A673 (cell line): ENCODE measurements around the gene FIS1. TPM values are rescaled to one million over a fixed set of nuclear protein-coding genes. Genes with fewer than 3 reads are reported as not detected.

Source experiments
- BruUV-seq: library from RNA; stranded (reverse); fragments of 400-500 nt; replicated peaks from 2 replicates; lab custom pipeline; 2021; lab: Mats Ljungman, UMichigan
- CTCF ChIA-PET: fragments of 300-600 bp; sonication (Branson Sonifier 250); formaldehyde crosslinking; loops from one replicate; lab custom pipeline; 2022; ENCODE audit warnings: antibody characterized with exemption; lab: Charles Lee
- POLR2A ChIA-PET: fragments of 300-600 bp; sonication (Branson Sonifier 250); formaldehyde crosslinking; loops from one replicate; lab custom pipeline; 2022; ENCODE audit warnings: antibody characterized with exemption; ENCODE audit not compliant: low non-redundant PET; lab: Charles Lee
- DNase-seq: peaks from one replicate; pipeline ENCODE4 v3.0.0-alpha.2; 2015; ENCODE audit warnings: low spot score
- H3K27ac ChIP-seq: fragments of 200-600 bp; sonication (generic); 2 replicates; pipeline ENCODE4 v1.5.1; 2016; ENCODE audit warnings: mixed run types, low read depth, mild to moderate bottlenecking, mixed read lengths, antibody characterized with exemption, low read length; ENCODE audit not compliant: poor library complexity, severe bottlenecking
- H3K27me3 ChIP-seq: fragments of 200-600 bp; sonication (generic); replicated peaks from 2 replicates; pipeline ENCODE4 v1.6.1; 2017; ENCODE audit warnings: mixed run types, low read depth, mild to moderate bottlenecking, mixed read lengths, antibody characterized with exemption, low read length; ENCODE audit not compliant: insufficient read depth, poor library complexity
- H3K36me3 ChIP-seq: fragments of 200-600 bp; sonication (generic); 2 replicates; pipeline ENCODE4 v1.6.1; 2016; ENCODE audit warnings: mixed run types, mild to moderate bottlenecking, mixed read lengths, antibody characterized with exemption, low read length; ENCODE audit not compliant: insufficient read depth, poor library complexity, severe bottlenecking
- H3K4me1 ChIP-seq: fragments of 200-600 bp; sonication (generic); 2 replicates; pipeline ENCODE4 v1.6.1; 2017; ENCODE audit warnings: mixed run types, mild to moderate bottlenecking, mixed read lengths, antibody characterized with exemption, low read length; ENCODE audit not compliant: insufficient read depth, poor library complexity, severe bottlenecking
- H3K4me3 ChIP-seq: fragments of 200-600 bp; sonication (generic); 2 replicates; pipeline ENCODE4 v1.5.1; 2016; ENCODE audit warnings: low read depth, mixed run types, mild to moderate bottlenecking, mixed read lengths, low read length; ENCODE audit not compliant: poor library complexity, severe bottlenecking
- H3K9me3 ChIP-seq: fragments of 200-600 bp; sonication (generic); 2 replicates; pipeline ENCODE4 v1.6.1; 2016; ENCODE audit warnings: mixed run types, low read depth, mild to moderate bottlenecking, mixed read lengths, antibody characterized with exemption, low read length; ENCODE audit not compliant: poor library complexity, severe bottlenecking
- EZH2 ChIP-seq: fragments of 200-600 bp; sonication (generic); IDR thresholded peaks from 2 replicates; pipeline ENCODE4 v1.6.1; 2017; ENCODE audit warnings: borderline replicate concordance, low read depth, mild to moderate bottlenecking, mixed read lengths, antibody characterized with exemption, low read length; ENCODE audit not compliant: poor library complexity, severe bottlenecking
- intact Hi-C: fragments of 100-400 bp; cut with micrococcal nuclease; formaldehyde crosslinking; loops from one replicate; pipeline ENCODE4 v1.10.0; 2022; ENCODE audit not compliant: unreplicated experiment
- total RNA-seq: library from RNA; stranded (reverse); gene quantifications from 2 replicates; pipeline ENCODE4 v1.2.3, GENCODE V29; 2021
- TF ChIP-seq, protein P1 (sequence below): fragments of 300-800, 200-600 bp; sonication (generic); conservative IDR thresholded peaks from 2 replicates; pipeline ENCODE4 v1.5.1; 2017; ENCODE audit warnings: low read depth, mild to moderate bottlenecking, antibody characterized with exemption, low read length, moderate library complexity, mixed read lengths

FIS1 gene
- total RNA-seq, 1 experiment from 2014 or later = 79.6 TPM

DNA sequence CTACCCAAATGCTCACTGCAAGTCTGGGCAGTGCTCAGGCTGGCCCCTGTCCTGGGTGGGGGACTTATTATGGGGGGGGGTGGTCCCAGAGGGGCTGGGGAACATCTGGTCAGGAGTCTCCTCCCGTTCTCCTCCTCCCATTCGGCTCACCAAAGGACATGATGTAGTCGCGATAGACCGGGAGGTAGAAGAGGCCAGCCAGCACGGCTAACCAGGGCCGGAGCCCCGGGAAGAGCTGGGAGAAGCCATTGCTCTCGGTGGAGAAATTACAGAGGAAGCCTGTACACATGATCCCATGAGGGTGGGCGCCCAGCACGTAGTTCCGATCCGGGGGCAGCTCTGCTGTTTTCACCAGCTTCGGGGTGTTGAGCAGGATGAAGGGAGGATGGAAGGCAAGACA, 46.4 kb downstream of the FIS1 start:
- H3K27me3 ChIP-seq = no peaks in the 10 kb centered on the region
- H3K36me3 ChIP-seq = no peaks in the 10 kb centered on the region
- H3K27ac ChIP-seq = no peak overlapping the region
- ChIA-PET CTCF (no interaction called here), POLR2A (no interaction called here)
- no TSS peak for BruUV-seq
- intact Hi-C loops = loop anchor here (10.0 kb wide), 1 partner anchor 304 kb away; the partner anchor contains the start of gene ACHE
- no peaks in the 10 kb centered on the region for H3K4me1 ChIP-seq
- no peak for DNase-seq
- no peaks in the 10 kb centered on the region for H3K9me3 ChIP-seq
- H3K4me3 ChIP-seq = no peak overlapping the region
- no peak for TF ChIP-seq EZH2
- TF ChIP-seq, protein P1, sequence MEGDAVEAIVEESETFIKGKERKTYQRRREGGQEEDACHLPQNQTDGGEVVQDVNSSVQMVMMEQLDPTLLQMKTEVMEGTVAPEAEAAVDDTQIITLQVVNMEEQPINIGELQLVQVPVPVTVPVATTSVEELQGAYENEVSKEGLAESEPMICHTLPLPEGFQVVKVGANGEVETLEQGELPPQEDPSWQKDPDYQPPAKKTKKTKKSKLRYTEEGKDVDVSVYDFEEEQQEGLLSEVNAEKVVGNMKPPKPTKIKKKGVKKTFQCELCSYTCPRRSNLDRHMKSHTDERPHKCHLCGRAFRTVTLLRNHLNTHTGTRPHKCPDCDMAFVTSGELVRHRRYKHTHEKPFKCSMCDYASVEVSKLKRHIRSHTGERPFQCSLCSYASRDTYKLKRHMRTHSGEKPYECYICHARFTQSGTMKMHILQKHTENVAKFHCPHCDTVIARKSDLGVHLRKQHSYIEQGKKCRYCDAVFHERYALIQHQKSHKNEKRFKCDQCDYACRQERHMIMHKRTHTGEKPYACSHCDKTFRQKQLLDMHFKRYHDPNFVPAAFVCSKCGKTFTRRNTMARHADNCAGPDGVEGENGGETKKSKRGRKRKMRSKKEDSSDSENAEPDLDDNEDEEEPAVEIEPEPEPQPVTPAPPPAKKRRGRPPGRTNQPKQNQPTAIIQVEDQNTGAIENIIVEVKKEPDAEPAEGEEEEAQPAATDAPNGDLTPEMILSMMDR = no peak

DNA sequence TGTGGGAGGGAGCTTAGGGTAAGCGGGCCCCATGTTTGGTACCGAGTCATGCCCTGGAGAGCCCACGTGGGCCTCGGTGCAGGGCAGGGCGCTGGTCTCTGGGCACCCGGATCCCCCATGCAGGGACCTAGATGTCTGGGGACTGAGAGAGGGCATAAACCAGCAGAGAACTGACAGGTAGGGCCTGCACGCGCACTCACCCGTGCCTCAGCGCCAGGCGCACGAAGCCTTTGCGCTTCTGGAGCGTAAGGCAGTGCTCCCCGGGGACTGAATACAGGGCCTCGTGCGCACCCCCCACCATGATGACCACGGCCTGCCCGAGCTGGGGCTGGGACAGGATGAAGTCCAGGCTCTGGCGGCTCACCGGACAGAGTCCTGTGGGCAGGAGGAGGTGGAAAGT, 46.9 kb downstream of the FIS1 start:
- H3K27ac ChIP-seq = no peak overlapping the region
- no peaks in the 10 kb centered on the region for H3K27me3 ChIP-seq
- no peak overlapping the region for H3K4me3 ChIP-seq
- POLR2A ChIA-PET = no interaction called here
- intact Hi-C loops = loop anchor here (10.0 kb wide), 1 partner anchor 303 kb away; the partner anchor contains the start of gene ACHE
- DNase-seq = no peak
- no peaks in the 10 kb centered on the region for H3K9me3 ChIP-seq
- no peaks in the 10 kb centered on the region for H3K4me1 ChIP-seq
- H3K36me3 ChIP-seq = no peaks in the 10 kb centered on the region
- CTCF ChIA-PET = no interaction called here
- no peak for TF ChIP-seq EZH2
- TF ChIP-seq, protein P1 = no peak
- no TSS peak for BruUV-seq

DNA sequence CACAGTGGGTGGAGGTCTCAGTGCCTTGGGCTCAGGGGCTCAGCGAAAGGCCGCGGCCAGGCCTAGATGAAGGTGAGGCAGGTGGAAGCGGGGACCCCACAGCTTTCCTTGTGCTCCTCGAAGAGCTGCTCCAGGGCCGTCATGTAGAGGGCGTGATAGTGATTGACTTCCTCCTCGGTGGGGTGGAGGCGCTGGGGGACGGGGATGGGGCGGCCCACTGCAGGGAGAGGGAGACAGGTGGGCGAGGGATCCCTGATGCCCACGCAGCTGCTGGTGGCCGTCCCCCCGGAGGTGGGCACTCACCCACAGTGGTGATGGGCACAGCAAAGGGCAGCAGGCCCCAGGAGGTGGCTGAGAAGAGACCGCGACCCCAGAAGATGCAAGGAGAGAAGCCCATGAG, 49.0 kb downstream of the FIS1 start:
- BruUV-seq = no TSS peak
- H3K9me3 ChIP-seq = no peaks in the 10 kb centered on the region
- no peaks in the 10 kb centered on the region for H3K4me1 ChIP-seq
- TF ChIP-seq EZH2 = no peak
- TF ChIP-seq, protein P1 = no peak
- H3K27ac ChIP-seq = no peak overlapping the region
- CTCF ChIA-PET = interaction anchor here (0.6 kb wide), 1 partner anchor 106 kb away, joined by 6 read pairs; no protein-coding TSS in a partner anchor
- POLR2A ChIA-PET = no interaction called here
- intact Hi-C loops = loop anchor here (10.0 kb wide), 1 partner anchor 301 kb away; the partner anchor contains the start of gene ACHE
- no peaks in the 10 kb centered on the region for H3K27me3 ChIP-seq
- H3K36me3 ChIP-seq = no peaks in the 10 kb centered on the region
- no peak for DNase-seq
- no peak overlapping the region for H3K4me3 ChIP-seq

Other genes starting within 250 kb of the FIS1 start
- gene MUC17, start 225.0 kb downstream of the FIS1 start, total RNA-seq = not detected in 2 replicates
- 27.5 and 32.3 TPM in 2 replicates for gene TRIM56, start 159.6 kb downstream of the FIS1 start, total RNA-seq
- gene SERPINE1, start 118.0 kb downstream of the FIS1 start, total RNA-seq = 4.7 and 5.3 TPM in 2 replicates
- gene AP1S1, start 90.6 kb downstream of the FIS1 start, total RNA-seq = 71.3 and 79.0 TPM in 2 replicates
- 14.4 and 16.0 TPM in 2 replicates for gene VGF, start 79.5 kb downstream of the FIS1 start, total RNA-seq
- gene NAT16, start 64.8 kb downstream of the FIS1 start, total RNA-seq = not detected in 2 replicates
- gene MOGAT3, start 44.0 kb downstream of the FIS1 start, total RNA-seq = not detected in 2 replicates
- gene PLOD3, start 27.5 kb downstream of the FIS1 start, total RNA-seq = 77.0 and 84.1 TPM in 2 replicates
- gene ZNHIT1, start 26.9 kb downstream of the FIS1 start, total RNA-seq = 64.4 and 65.1 TPM in 2 replicates
- gene CLDN15, start 7.3 kb downstream of the FIS1 start, total RNA-seq = 14.7 and 16.6 TPM in 2 replicates
- gene IFT22, start 76.7 kb upstream of the FIS1 start, total RNA-seq = 41.9 and 47.6 TPM in 2 replicates
- gene COL26A1, start 117.8 kb upstream of the FIS1 start, total RNA-seq = 0.35 and 0.43 TPM in 2 replicates